GM04504 (cell line): ENCODE measurements around the gene TRIM34.
"Not testable (repeated sequence)": the region's sequence is repeated elsewhere in the genome, so short reads cannot be mapped to it uniquely, and the experiment has no call there.

Experiments used
- DNase-seq: peaks from one replicate; pipeline ENCODE4 v3.0.0-alpha.2; 2012; ENCODE audit warnings: low read depth

The TRIM34 gene

GRCh38 chr11:5624489-5625279 is at the start of gene TRIM34:
TSS of gene TRIM34 (plus strand) at chr11:5625001. CDS start at chr11:5632332, 7,331 bp downstream.
- peak; percentile 46 for DNase-seq

GRCh38 chr11:5575152-5575551 is 49.6 kb upstream of the TRIM34 start:
- no peak for DNase-seq

- DNase-seq = no peak
These were observed 47.7 kb upstream of the TRIM34 start for GRCh38 chr11:5577101-5577500.

GRCh38 chr11:5580577-5580976 is 44.2 kb upstream of the TRIM34 start, which contains the start of gene OR52B6:
TSS of gene OR52B6 (plus strand) at chr11:5580877. CDS start at chr11:5580877, 0 bp downstream.
- DNase-seq = no peak

- no peak for DNase-seq
These were observed 43.8 kb upstream of the TRIM34 start for GRCh38 chr11:5581014-5581413.

GRCh38 chr11:5584458-5584857 is 40.3 kb upstream of the TRIM34 start:
- not testable (repeated sequence) for DNase-seq

- DNase-seq = not testable (repeated sequence)
These were observed 34.9 kb upstream of the TRIM34 start for GRCh38 chr11:5589906-5590305.

- DNase-seq = no peak
These were observed 33.2 kb upstream of the TRIM34 start for GRCh38 chr11:5591613-5592012.

GRCh38 chr11:5592615-5593014 is 32.2 kb upstream of the TRIM34 start:
- no peak for DNase-seq

- DNase-seq = no peak
These were observed 31.7 kb upstream of the TRIM34 start for GRCh38 chr11:5593146-5593545.

- no peak for DNase-seq
These were observed 28.1 kb upstream of the TRIM34 start, which contains the start of gene TRIM6 for GRCh38 chr11:5596607-5597201. TSS of gene TRIM6 (plus strand) at chr11:5596637. CDS start at chr11:5596898, 261 bp downstream.

- DNase-seq = no peak
These were observed 26.8 kb upstream of the TRIM34 start for GRCh38 chr11:5597953-5598352.

- DNase-seq = no peak
These were observed 24.4 kb upstream of the TRIM34 start for GRCh38 chr11:5600374-5600851.

- DNase-seq = not testable (repeated sequence)
These were observed 22.0 kb upstream of the TRIM34 start for GRCh38 chr11:5602791-5603190.

GRCh38 chr11:5603326-5603725 is 21.5 kb upstream of the TRIM34 start:
- DNase-seq = no peak

GRCh38 chr11:5604896-5605295 is 19.9 kb upstream of the TRIM34 start:
- DNase-seq = no peak

GRCh38 chr11:5605849-5606248 is 19.0 kb upstream of the TRIM34 start:
- DNase-seq = peak; percentile 77

GRCh38 chr11:5608808-5609207 is 16.0 kb upstream of the TRIM34 start:
- DNase-seq = no peak

- no peak for DNase-seq
These were observed 14.4 kb upstream of the TRIM34 start for GRCh38 chr11:5610446-5610845.

GRCh38 chr11:5611627-5612026 is 13.2 kb upstream of the TRIM34 start:
- no peak for DNase-seq

GRCh38 chr11:5618807-5619206 is 6.0 kb upstream of the TRIM34 start:
- DNase-seq = peak; percentile 50

- DNase-seq = peak; percentile 53
These were observed 3.9 kb upstream of the TRIM34 start for GRCh38 chr11:5620651-5621521.
